ENCODE results near the gene CCDC78.

CCDC78 gene

DNA sequence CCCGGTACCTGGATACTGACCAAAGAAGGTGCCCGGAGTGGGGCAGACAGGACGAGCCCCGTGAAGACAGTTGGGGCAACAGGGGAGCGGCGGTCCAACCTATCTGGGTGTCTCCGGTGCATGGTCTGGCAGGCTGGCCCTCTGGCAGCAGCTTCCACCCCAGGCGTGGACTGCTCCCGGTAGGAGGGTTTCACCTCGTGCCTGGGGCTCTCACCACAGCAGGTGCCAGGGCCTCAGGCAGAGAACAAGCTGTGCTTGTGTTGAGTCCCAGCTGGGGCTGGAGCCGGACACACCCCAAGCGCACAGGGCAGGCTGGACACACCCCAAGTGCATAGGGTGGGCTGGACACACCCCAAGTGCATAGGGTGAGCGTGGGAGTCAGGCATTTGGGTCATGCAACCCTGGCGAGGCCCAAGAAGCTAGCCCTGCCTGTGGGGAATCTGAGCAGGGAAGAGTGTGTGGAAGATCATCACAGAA, 19.1 kb downstream of the CCDC78 start:
- DNase-seq = no peak
- H3K36me3 ChIP-seq = peaks cover 9% of the 10 kb centered on the region

GRCh38 chr16:706189-707061, 19.8 kb downstream of the CCDC78 start:
- H3K4me1 ChIP-seq = peaks cover 26% of the 10 kb centered on the region
- no peaks in the 10 kb centered on the region for H3K27me3 ChIP-seq
- H3K9me3 ChIP-seq = no peaks in the 10 kb centered on the region
- no peak for TF ChIP-seq CTCF (IDR thresholded peaks at IDR 0.05; ENCODE audit: low read depth, low read length)
- peak overlapping the region; percentile 51 for H3K4me3 ChIP-seq (ENCODE audit: low read depth, low read length)
- peaks cover 9% of the 10 kb centered on the region for H3K36me3 ChIP-seq
- DNase-seq = no peak

More for the DNA sequence above, 19.1 kb downstream of the CCDC78 start:
- no peaks in the 10 kb centered on the region for H3K27me3 ChIP-seq
- no peaks in the 10 kb centered on the region for H3K9me3 ChIP-seq
- H3K4me3 ChIP-seq (ENCODE audit: low read depth, low read length) = no peak overlapping the region
- H3K4me1 ChIP-seq = peaks cover 28% of the 10 kb centered on the region
- no peak for TF ChIP-seq CTCF (IDR thresholded peaks at IDR 0.05; ENCODE audit: low read depth, low read length)

GRCh38 chr16:705431-706188, 20.6 kb downstream of the CCDC78 start, which contains the start of gene FBXL16:
Gene FBXL16 (minus strand): TSS chr16:705801. CDS start chr16:697405, 8,396 bp downstream.
- DNase-seq = peak; percentile 83
- no peaks in the 10 kb centered on the region for H3K9me3 ChIP-seq
- peak within 1 kb of the TSS; percentile 72 for H3K4me3 ChIP-seq (ENCODE audit: low read depth, low read length)
- no peaks in the 10 kb centered on the region for H3K27me3 ChIP-seq
- TF ChIP-seq CTCF (IDR thresholded peaks at IDR 0.05; ENCODE audit: low read depth, low read length) = no peak
- peaks cover 18% of the 10 kb centered on the region for H3K4me1 ChIP-seq
- H3K36me3 ChIP-seq = peaks cover 9% of the 10 kb centered on the region

GRCh38 chr16:704552-705380, 21.5 kb downstream of the CCDC78 start:
- no peak for TF ChIP-seq CTCF (IDR thresholded peaks at IDR 0.05; ENCODE audit: low read depth, low read length)
- H3K9me3 ChIP-seq = no peaks in the 10 kb centered on the region
- peaks cover 9% of the 10 kb centered on the region for H3K36me3 ChIP-seq
- peaks cover 9% of the 10 kb centered on the region for H3K4me1 ChIP-seq
- H3K27me3 ChIP-seq = no peaks in the 10 kb centered on the region
- no peak for DNase-seq
- H3K4me3 ChIP-seq (ENCODE audit: low read depth, low read length) = peak overlapping the region; percentile 72

DNA sequence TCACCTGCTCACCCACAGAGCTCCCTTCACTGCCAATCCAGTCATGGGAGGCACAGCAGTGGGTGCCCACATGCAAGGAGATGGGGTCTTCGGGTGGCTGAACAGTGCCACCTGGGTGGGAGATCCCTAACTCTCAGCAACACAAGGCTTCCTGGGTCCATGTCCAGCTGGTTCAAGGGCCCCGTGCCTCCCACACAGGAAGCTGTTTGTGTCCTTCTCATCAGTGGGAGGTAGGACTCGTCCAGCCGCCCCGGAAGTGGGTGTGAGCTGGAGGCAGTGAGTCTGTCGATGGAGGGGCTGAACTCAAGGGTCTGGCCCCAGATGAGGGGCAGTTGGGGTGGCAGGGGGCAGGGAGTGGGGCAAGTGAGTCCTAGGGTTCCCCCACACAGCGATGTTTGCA, 22.2 kb downstream of the CCDC78 start:
- TF ChIP-seq CTCF (IDR thresholded peaks at IDR 0.05; ENCODE audit: low read depth, low read length) = no peak
- H3K4me1 ChIP-seq = peaks cover 4% of the 10 kb centered on the region
- no peaks in the 10 kb centered on the region for H3K27me3 ChIP-seq
- H3K36me3 ChIP-seq = peaks cover 9% of the 10 kb centered on the region
- H3K9me3 ChIP-seq = no peaks in the 10 kb centered on the region
- no peak for DNase-seq
- peak overlapping the region; percentile 72; the same call in 1 of the 2 replicates for H3K4me3 ChIP-seq (ENCODE audit: low read depth, low read length)
